Ovary (tissue), 3 donors: ENCODE measurements around the gene SV2C.

Experiments used
- EP300 ChIP-seq: sonication (generic); formaldehyde crosslinking; IDR thresholded peaks from one replicate; pipeline ENCODE4 v1.6.1; 2017; ENCODE audit warnings: antibody characterized with exemption
- POLR2A ChIP-seq: fragments of 450-650 bp; IDR thresholded peaks from one replicate; pipeline ENCODE4 v1.6.1; 2017; ENCODE audit warnings: antibody characterized with exemption, mild to moderate bottlenecking, moderate library complexity
- TF ChIP-seq, protein P1 (sequence below), 3 donors: fragments of 450-650 bp in 2 of 3; fragments of 200-600 bp in 1 of 3; IDR thresholded peaks; one replicate each; pipeline versions ENCODE4 v1.5.1 to v1.8.0; 2016 to 2022; ENCODE audit warnings: antibody characterized with exemption in 3 of 3, mild to moderate bottlenecking in 1 of 3
- donor health status: DM: no; HTN: no; CAD: no.

DNA sequence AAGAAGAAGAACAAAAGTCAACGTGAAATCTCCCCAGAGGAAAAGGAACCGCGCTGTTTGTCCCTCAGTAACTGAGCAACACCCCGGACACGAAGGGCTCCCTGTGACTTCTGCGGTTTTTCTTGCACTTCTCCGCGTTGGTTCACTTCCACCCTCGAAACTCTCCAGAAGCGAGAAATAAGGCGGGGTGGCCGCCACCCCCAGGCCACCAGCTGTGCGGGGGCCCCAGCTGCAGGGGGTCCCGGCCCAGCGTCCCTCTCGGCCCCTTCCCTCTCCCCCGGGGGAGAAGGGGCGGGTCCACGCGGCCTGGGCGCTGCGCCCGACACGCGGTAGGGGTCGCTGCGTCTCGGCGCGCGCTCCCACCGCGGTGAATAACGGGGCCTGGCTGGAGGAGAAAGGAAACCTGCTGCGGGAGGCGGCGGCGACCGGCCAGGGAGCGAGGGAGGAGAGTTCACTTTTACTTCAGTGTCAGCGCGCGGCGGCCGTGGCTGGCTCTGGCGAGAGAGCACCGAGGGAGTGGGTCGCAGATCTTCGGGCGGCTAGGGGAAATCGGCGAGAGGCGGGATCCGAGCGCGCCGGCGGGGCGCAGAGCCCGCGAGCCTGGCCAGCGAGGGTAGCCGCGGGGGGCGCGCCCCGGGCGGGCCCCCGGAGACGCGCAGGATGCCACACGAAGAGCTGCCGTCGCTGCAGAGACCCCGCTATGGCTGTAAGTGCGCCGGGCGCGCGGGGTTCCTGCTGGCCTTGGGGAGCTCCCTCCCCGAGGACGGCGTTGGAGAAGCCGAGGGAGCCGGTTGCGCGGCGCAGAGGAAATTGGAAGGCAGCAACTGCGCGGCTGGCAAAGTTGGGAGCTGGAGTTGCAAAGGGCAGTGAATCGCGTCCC, 319.9 kb downstream of the SV2C start, which contains the start of gene IQGAP2:
- TF ChIP-seq POLR2A: no peak
- TF ChIP-seq, protein P1, sequence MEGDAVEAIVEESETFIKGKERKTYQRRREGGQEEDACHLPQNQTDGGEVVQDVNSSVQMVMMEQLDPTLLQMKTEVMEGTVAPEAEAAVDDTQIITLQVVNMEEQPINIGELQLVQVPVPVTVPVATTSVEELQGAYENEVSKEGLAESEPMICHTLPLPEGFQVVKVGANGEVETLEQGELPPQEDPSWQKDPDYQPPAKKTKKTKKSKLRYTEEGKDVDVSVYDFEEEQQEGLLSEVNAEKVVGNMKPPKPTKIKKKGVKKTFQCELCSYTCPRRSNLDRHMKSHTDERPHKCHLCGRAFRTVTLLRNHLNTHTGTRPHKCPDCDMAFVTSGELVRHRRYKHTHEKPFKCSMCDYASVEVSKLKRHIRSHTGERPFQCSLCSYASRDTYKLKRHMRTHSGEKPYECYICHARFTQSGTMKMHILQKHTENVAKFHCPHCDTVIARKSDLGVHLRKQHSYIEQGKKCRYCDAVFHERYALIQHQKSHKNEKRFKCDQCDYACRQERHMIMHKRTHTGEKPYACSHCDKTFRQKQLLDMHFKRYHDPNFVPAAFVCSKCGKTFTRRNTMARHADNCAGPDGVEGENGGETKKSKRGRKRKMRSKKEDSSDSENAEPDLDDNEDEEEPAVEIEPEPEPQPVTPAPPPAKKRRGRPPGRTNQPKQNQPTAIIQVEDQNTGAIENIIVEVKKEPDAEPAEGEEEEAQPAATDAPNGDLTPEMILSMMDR (IDR thresholded peaks at IDR 0.05): peak; percentile 50 to 78 (median 73)
- no peak for TF ChIP-seq EP300
